Effector memory CD4-positive, alpha-beta T cell (primary cell): ENCODE data around the gene PRAMEF26.
"Not testable (repeated sequence)": the region's sequence is repeated elsewhere in the genome, so short reads cannot be mapped to it uniquely, and the experiment has no call there.

Source experiments
- DNase-seq, 3 donors: peaks; one replicate each; pipeline ENCODE4 v3.0.0-alpha.2; 2020
- H3K27ac ChIP-seq: 2 replicates; pipeline ENCODE4 v1.7.0; 2013; ENCODE audit warnings: mild to moderate bottlenecking, low read length, moderate library complexity; ENCODE audit not compliant: insufficient read depth, poor library complexity, severe bottlenecking
- H3K27me3 ChIP-seq: replicated peaks from 2 replicates; pipeline ENCODE4 v1.7.0; 2013; ENCODE audit warnings: mild to moderate bottlenecking, low read length; ENCODE audit not compliant: insufficient read depth, control insufficient read depth, poor library complexity, severe bottlenecking
- H3K36me3 ChIP-seq: 2 replicates; pipeline ENCODE4 v1.7.0; 2013; ENCODE audit warnings: mild to moderate bottlenecking, low read length, moderate library complexity; ENCODE audit not compliant: control insufficient read depth, insufficient read depth
- H3K4me1 ChIP-seq: 2 replicates; pipeline ENCODE4 v1.7.0; 2013; ENCODE audit warnings: low read length, mild to moderate bottlenecking; ENCODE audit not compliant: control insufficient read depth, insufficient read depth, poor library complexity, severe bottlenecking
- H3K4me3 ChIP-seq: 2 replicates; pipeline ENCODE4 v1.7.0; 2013; ENCODE audit warnings: low read length, low read depth, mild to moderate bottlenecking; ENCODE audit not compliant: insufficient read depth, poor library complexity, severe bottlenecking
- H3K9me3 ChIP-seq: 2 replicates; pipeline ENCODE4 v1.7.0; 2013; ENCODE audit warnings: mild to moderate bottlenecking, low read length, moderate library complexity; ENCODE audit not compliant: control insufficient read depth
- total RNA-seq, 3 donors: gene quantifications; one replicate each; lab custom pipeline; 2026; lab: John Stamatoyannopoulos, UW

PRAMEF26 gene
- total RNA-seq, result 0 reads per million in 3 donors

- H3K4me1 ChIP-seq, DNase-seq, H3K27me3 ChIP-seq, H3K4me3 ChIP-seq, H3K9me3 ChIP-seq, H3K36me3 ChIP-seq, H3K27ac ChIP-seq: not testable (repeated sequence)
These were observed at the start of gene PRAMEF26 for GRCh38 chr1:13155909-13156308. Gene PRAMEF26 (minus strand): TSS chr1:13156009. CDS start chr1:13153095, 2,914 bp downstream.

GRCh38 chr1:13201309-13201708 is 45.5 kb upstream of the PRAMEF26 start, which contains the start of gene PRAMEF13:
Gene PRAMEF13 (minus strand): TSS chr1:13201409. CDS start chr1:13199589, 1,820 bp downstream.
- not testable (repeated sequence) for DNase-seq, H3K27ac ChIP-seq, H3K36me3 ChIP-seq, H3K27me3 ChIP-seq, H3K4me3 ChIP-seq, H3K4me1 ChIP-seq, H3K9me3 ChIP-seq

GRCh38 chr1:13171548-13171947 is 15.7 kb upstream of the PRAMEF26 start, which contains the start of gene PRAMEF9:
Gene PRAMEF9 (plus strand): TSS chr1:13171848. CDS start chr1:13175281, 3,433 bp downstream.
- DNase-seq, H3K27ac ChIP-seq, H3K36me3 ChIP-seq: not testable (repeated sequence)

GRCh38 chr1:13165531-13165930 is 9.7 kb upstream of the PRAMEF26 start, which contains the start of gene HNRNPCL4:
Gene HNRNPCL4 (minus strand): TSS chr1:13165631. CDS start chr1:13165467, 164 bp downstream.
- H3K9me3 ChIP-seq, H3K36me3 ChIP-seq, H3K27ac ChIP-seq, DNase-seq, H3K27me3 ChIP-seq, H3K4me1 ChIP-seq, H3K4me3 ChIP-seq: not testable (repeated sequence)

More at GRCh38 chr1:13171548-13171947, 15.7 kb upstream of the PRAMEF26 start, which contains the start of gene PRAMEF9:
- not testable (repeated sequence) for H3K4me3 ChIP-seq, H3K4me1 ChIP-seq, H3K27me3 ChIP-seq, H3K9me3 ChIP-seq

GRCh38 chr1:13116754-13117153 is 39.1 kb downstream of the PRAMEF26 start, which contains the start of gene HNRNPCL2:
Gene HNRNPCL2 (minus strand): TSS chr1:13116854. CDS start chr1:13116400, 454 bp downstream.
- H3K4me1 ChIP-seq, H3K9me3 ChIP-seq, H3K27me3 ChIP-seq, H3K27ac ChIP-seq, H3K36me3 ChIP-seq, H3K4me3 ChIP-seq, DNase-seq: not testable (repeated sequence)
